Glutamatergic neuron (in vitro differentiated cells): ENCODE results near the gene ATAD1. TPM values are rescaled to one million over a fixed set of nuclear protein-coding genes. Genes with fewer than 3 reads are reported as not detected.

Experiments
- DNase-seq: peaks from one replicate; pipeline ENCODE4 v3.0.0; 2022
- H3K27ac Mint-ChIP-seq: one replicate; pipeline ENCODE4 v1.8.0; 2020; ENCODE audit warnings: mild to moderate bottlenecking, mixed read lengths, inconsistent platforms; ENCODE audit not compliant: unreplicated experiment
- H3K27me3 Mint-ChIP-seq: one replicate; pipeline ENCODE4 v1.8.0; 2020; ENCODE audit warnings: mild to moderate bottlenecking, moderate library complexity, mixed read lengths, inconsistent platforms; ENCODE audit not compliant: unreplicated experiment
- H3K36me3 Mint-ChIP-seq: one replicate; pipeline ENCODE4 v1.8.0; 2020; ENCODE audit warnings: mild to moderate bottlenecking, mixed read lengths, inconsistent platforms; ENCODE audit not compliant: unreplicated experiment
- H3K4me1 Mint-ChIP-seq: one replicate; pipeline ENCODE4 v1.8.0; 2020; ENCODE audit warnings: mild to moderate bottlenecking, low read depth, mixed read lengths, inconsistent platforms; ENCODE audit not compliant: unreplicated experiment
- H3K4me3 Mint-ChIP-seq: one replicate; pipeline ENCODE4 v1.8.0; 2020; ENCODE audit warnings: mild to moderate bottlenecking, mixed read lengths, inconsistent platforms; ENCODE audit not compliant: unreplicated experiment
- H3K9me3 Mint-ChIP-seq: one replicate; pipeline ENCODE4 v1.8.0; 2020; ENCODE audit warnings: mild to moderate bottlenecking, moderate library complexity, mixed read lengths, inconsistent platforms; ENCODE audit not compliant: unreplicated experiment
- CTCF ChIP-seq: fragments of 200-600 bp; sonication (generic); IDR thresholded peaks from one replicate; pipeline ENCODE4 v1.5.0; 2021; ENCODE audit not compliant: partially characterized antibody, unreplicated experiment
- total RNA-seq: library from RNA; stranded (reverse); fragmentation: NEBNext Ultra II Directional; extraction: Animal tissue kit (Norgen Biotek cat#: 25700); gene quantifications from one replicate; pipeline ENCODE4 v1.2.1, GENCODE V29; 2021; ENCODE audit not compliant: unreplicated experiment

Gene ATAD1
- total RNA-seq, 1 donor from 2014 or later = 79.0 TPM

GRCh38 chr10:87767253-87767652, 50.8 kb downstream of the ATAD1 start:
- H3K4me1 Mint-ChIP-seq = no peaks in the 10 kb centered on the region
- no peak overlapping the region for H3K27ac Mint-ChIP-seq
- TF ChIP-seq CTCF = no peak
- H3K4me3 Mint-ChIP-seq = no peak overlapping the region
- no peaks in the 10 kb centered on the region for H3K36me3 Mint-ChIP-seq
- peaks cover 2% of the 10 kb centered on the region for H3K9me3 Mint-ChIP-seq
- H3K27me3 Mint-ChIP-seq = no peaks in the 10 kb centered on the region
- no peak for DNase-seq

- DNase-seq = no peak
- Mint-ChIP-seq H3K4me3 (no peak overlapping the region), H3K9me3 (no peaks in the 10 kb centered on the region), H3K27ac (no peak overlapping the region), H3K36me3 (no peaks in the 10 kb centered on the region), H3K27me3 (no peaks in the 10 kb centered on the region), H3K4me1 (no peaks in the 10 kb centered on the region)
- no peak for TF ChIP-seq CTCF
Measured at GRCh38 chr10:87765666-87766376, 52.2 kb downstream of the ATAD1 start.

GRCh38 chr10:87764072-87764934, 53.7 kb downstream of the ATAD1 start:
- no peak overlapping the region for H3K4me3 Mint-ChIP-seq
- no peak for DNase-seq
- H3K36me3 Mint-ChIP-seq = no peaks in the 10 kb centered on the region
- no peak for TF ChIP-seq CTCF
- no peaks in the 10 kb centered on the region for H3K9me3 Mint-ChIP-seq
- no peak overlapping the region for H3K27ac Mint-ChIP-seq
- H3K27me3 Mint-ChIP-seq = no peaks in the 10 kb centered on the region
- H3K4me1 Mint-ChIP-seq = no peaks in the 10 kb centered on the region

- TF ChIP-seq CTCF = no peak
- H3K27me3 Mint-ChIP-seq = no peaks in the 10 kb centered on the region
- H3K36me3 Mint-ChIP-seq = no peaks in the 10 kb centered on the region
- H3K4me3 Mint-ChIP-seq = no peak overlapping the region
- no peak overlapping the region for H3K27ac Mint-ChIP-seq
- no peaks in the 10 kb centered on the region for H3K9me3 Mint-ChIP-seq
- no peaks in the 10 kb centered on the region for H3K4me1 Mint-ChIP-seq
- DNase-seq = no peak
Measured at GRCh38 chr10:87763086-87763861, 54.8 kb downstream of the ATAD1 start.
